ENCODE results near the gene WBP1L. TPM values are rescaled to one million over a fixed set of nuclear protein-coding genes. Genes with fewer than 3 reads are reported as not detected.

Gene WBP1L
- total RNA-seq, 2 experiments from 2014 or later = 17.6 to 24.4 TPM

GRCh38 chr10:102808380-102808779, 64.6 kb downstream of the WBP1L start:
- no peaks in the 10 kb centered on the region for H4K20me1 ChIP-seq (ENCODE audit: insufficient read depth, low read length)
- no peak overlapping the region for H3K4me2 ChIP-seq (ENCODE audit: low read length)
- H3K4me1 ChIP-seq (ENCODE audit: insufficient read depth, low read length, poor library complexity, severe bottlenecking) = peaks cover 24% of the 10 kb centered on the region
- no peak overlapping the region for H3K27ac ChIP-seq (ENCODE audit: low read depth, low read length, poor library complexity, severe bottlenecking)
- TF ChIP-seq EZH2phosphoT487 (IDR thresholded peaks at IDR 0.05; ENCODE audit: borderline replicate concordance, low read depth, low read length) = no peak
- no peak for TF ChIP-seq CTCF (conservative IDR thresholded peaks at IDR 0.05; ENCODE audit: low read length)
- no peak overlapping the region for H2AFZ ChIP-seq (ENCODE audit: low read length)
- 0 out of 2 replicates have a peak, but pooled peaks cover 5% of the 10 kb centered on the region for H3K9me3 ChIP-seq (ENCODE audit: low read length)
- ChIA-PET POLR2A (no interaction called here), CTCF (ENCODE audit: unreplicated experiment) (no interaction called here)
- no peak for DNase-seq (ENCODE audit: low spot score)
- no peak overlapping the region for H3K4me3 ChIP-seq (ENCODE audit: low read depth, low read length, poor library complexity, severe bottlenecking)
- no TSS peak for BruUV-seq (replicated peaks)
- intact Hi-C loops (cut with micrococcal nuclease; ENCODE audit: unreplicated experiment) = no loop called here
- no peaks in the 10 kb centered on the region for H3K79me2 ChIP-seq (ENCODE audit: insufficient read depth, low read depth, low read length)
- H3K36me3 ChIP-seq (ENCODE audit: insufficient read depth, low read length) = peaks cover 38% of the 10 kb centered on the region
- H3K9me2 ChIP-seq (ENCODE audit: insufficient read depth, low read length) = no peaks in the 10 kb centered on the region

GRCh38 chr10:102811346-102811745, 67.6 kb downstream of the WBP1L start:
- H2AFZ ChIP-seq (ENCODE audit: low read length) = no peak overlapping the region
- POLR2A ChIA-PET = interaction anchor here (0.6 to 0.8 kb wide), 2 partner anchors 9 to 370 kb away, joined by 3 to 4 read pairs; no protein-coding TSS in a partner anchor
- no TSS peak for BruUV-seq (replicated peaks)
- no peaks in the 10 kb centered on the region for H3K9me2 ChIP-seq (ENCODE audit: insufficient read depth, low read length)
- no peaks in the 10 kb centered on the region for H4K20me1 ChIP-seq (ENCODE audit: insufficient read depth, low read length)
- H3K4me3 ChIP-seq (ENCODE audit: low read depth, low read length, poor library complexity, severe bottlenecking) = no peak overlapping the region
- DNase-seq (ENCODE audit: low spot score) = no peak
- no peak overlapping the region for H3K4me2 ChIP-seq (ENCODE audit: low read length)
- peaks cover 39% of the 10 kb centered on the region for H3K36me3 ChIP-seq (ENCODE audit: insufficient read depth, low read length)
- H3K79me2 ChIP-seq (ENCODE audit: insufficient read depth, low read depth, low read length) = no peaks in the 10 kb centered on the region
- no peak for TF ChIP-seq CTCF (conservative IDR thresholded peaks at IDR 0.05; ENCODE audit: low read length)
- TF ChIP-seq EZH2phosphoT487 (IDR thresholded peaks at IDR 0.05; ENCODE audit: borderline replicate concordance, low read depth, low read length) = no peak
- CTCF ChIA-PET (ENCODE audit: unreplicated experiment) = no interaction called here
- intact Hi-C loops (cut with micrococcal nuclease; ENCODE audit: unreplicated experiment) = loop anchor here (5.0 kb wide), 1 partner anchor 64 kb away; no protein-coding TSS in a partner anchor
- H3K4me1 ChIP-seq (ENCODE audit: insufficient read depth, low read length, poor library complexity, severe bottlenecking) = peaks cover 46% of the 10 kb centered on the region
- peak overlapping the region; percentile 74 for H3K27ac ChIP-seq (ENCODE audit: low read depth, low read length, poor library complexity, severe bottlenecking)
- H3K9me3 ChIP-seq (ENCODE audit: low read length) = no peaks in the 10 kb centered on the region

- Histone ChIP-seq H3K79me2 (ENCODE audit: insufficient read depth, low read depth, low read length) (no peaks in the 10 kb centered on the region), H3K4me3 (ENCODE audit: low read depth, low read length, poor library complexity, severe bottlenecking) (no peak overlapping the region), H3K4me2 (ENCODE audit: low read length) (peak overlapping the region; percentile 54; the same call in 1 of the 2 replicates), H2AFZ (ENCODE audit: low read length) (peak overlapping the region; percentile 54; the same call in 1 of the 2 replicates), H3K9me3 (ENCODE audit: low read length) (no peaks in the 10 kb centered on the region), H3K27ac (ENCODE audit: low read depth, low read length, poor library complexity, severe bottlenecking) (peak overlapping the region; percentile 74), H3K9me2 (ENCODE audit: insufficient read depth, low read length) (no peaks in the 10 kb centered on the region), H3K4me1 (ENCODE audit: insufficient read depth, low read length, poor library complexity, severe bottlenecking) (peaks cover 52% of the 10 kb centered on the region), H3K36me3 (ENCODE audit: insufficient read depth, low read length) (peaks cover 39% of the 10 kb centered on the region), H4K20me1 (ENCODE audit: insufficient read depth, low read length) (no peaks in the 10 kb centered on the region)
- ChIA-PET CTCF (ENCODE audit: unreplicated experiment) (interaction anchor here (0.5 kb wide), 1 partner anchor 25 kb away, joined by 3 read pairs; no protein-coding TSS in a partner anchor), POLR2A (interaction anchor here (0.6 kb wide), 1 partner anchor 423 kb away, joined by 4 read pairs; no protein-coding TSS in a partner anchor)
- peak; percentile 75 for DNase-seq (ENCODE audit: low spot score)
- BruUV-seq (replicated peaks) = no TSS peak
- TF ChIP-seq EZH2phosphoT487 (IDR thresholded peaks at IDR 0.05; ENCODE audit: borderline replicate concordance, low read depth, low read length) = no peak
- TF ChIP-seq CTCF (conservative IDR thresholded peaks at IDR 0.05; ENCODE audit: low read length) = peak; percentile 45; the same call in 1 of the 2 replicates
- intact Hi-C loops (cut with micrococcal nuclease; ENCODE audit: unreplicated experiment) = loop anchor here (5.0 kb wide), 1 partner anchor 65 kb away; no protein-coding TSS in a partner anchor
Measured at GRCh38 chr10:102812231-102812876, 68.6 kb downstream of the WBP1L start.
